Fibroblast of the conjunctiva (primary cell): ENCODE measurements around the gene OXT.
"Not testable (repeated sequence)": the region's sequence is repeated elsewhere in the genome, so short reads cannot be mapped to it uniquely, and the experiment has no call there.

ENCODE experiments used
- DNase-seq: peaks from one replicate; pipeline ENCODE4 v3.0.0-alpha.2; 2010; ENCODE audit warnings: low read depth

Gene OXT

DNA sequence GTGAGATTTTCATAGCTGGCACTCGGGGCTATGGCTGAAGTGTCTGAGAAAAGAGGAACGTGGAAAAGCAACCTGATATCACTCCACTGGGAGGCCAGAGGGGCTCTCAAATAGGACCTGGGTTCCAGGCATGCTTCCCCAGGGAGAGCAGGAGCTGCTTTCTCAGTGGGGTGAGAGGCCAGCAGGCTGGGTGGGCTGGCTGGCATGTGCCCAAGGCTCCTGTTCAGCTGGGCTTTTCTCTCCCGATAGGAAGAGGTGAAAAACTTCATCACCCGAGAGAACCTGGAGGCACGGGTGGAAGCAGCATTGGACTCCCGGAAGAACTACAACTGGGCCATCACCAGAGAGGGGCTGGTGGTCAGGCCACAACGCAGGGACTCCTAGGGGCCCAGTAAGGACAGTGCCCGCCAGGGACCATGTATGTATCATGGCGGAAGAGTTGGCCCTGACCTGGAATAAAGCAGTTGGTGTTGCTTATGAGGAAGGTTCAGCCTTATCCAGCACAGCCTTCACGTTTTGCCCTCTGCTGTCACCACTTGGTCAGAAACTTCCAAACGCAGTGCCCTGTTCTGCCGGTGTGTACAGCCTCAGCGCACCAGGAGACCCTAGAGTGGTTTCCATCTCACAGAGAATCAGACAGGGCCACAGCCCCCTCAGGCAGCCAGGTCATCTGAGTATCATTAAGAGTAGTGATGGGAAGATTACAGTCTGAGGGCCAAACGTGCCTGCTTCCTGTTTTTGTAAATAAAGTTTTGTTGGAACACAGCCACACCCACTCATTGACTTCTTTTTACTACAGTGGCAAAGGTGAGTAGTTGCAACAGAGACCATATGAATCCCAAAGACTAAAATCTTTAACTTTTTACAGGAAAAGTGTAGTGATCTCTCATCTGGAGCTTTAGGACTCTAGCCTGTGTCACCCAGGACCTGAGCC, 23.7 kb upstream of the OXT start:
- no peak for DNase-seq

DNA sequence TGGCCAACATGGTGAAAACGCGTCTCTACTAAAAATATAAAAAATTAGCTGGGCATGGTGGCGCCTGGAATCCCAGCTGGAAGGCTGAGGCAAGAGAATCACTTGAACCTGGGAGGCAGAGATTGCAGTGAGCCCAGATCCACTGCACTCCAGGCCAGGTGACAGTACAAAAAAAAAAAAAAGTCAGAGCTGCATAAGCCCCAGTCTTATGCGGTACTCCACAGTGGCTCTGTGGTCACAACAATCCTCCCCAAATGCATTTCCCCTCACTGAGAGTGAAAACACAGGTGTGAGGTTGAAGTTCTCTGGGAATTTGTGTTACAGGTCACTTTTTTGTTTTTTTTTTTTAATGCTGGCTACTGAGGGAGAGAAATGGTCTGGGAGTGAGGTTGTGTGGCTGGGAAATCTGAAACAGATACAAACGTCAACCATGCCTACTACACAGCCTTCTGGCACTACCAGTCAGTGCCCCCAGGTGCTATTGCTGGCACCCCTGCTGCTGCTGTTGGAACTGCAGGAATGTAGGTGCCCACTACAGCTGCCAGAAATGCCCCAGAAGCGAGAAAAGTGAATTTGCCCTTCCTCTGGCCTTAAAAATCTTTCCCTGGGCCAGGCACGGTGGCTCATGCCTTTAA, 19.9 kb upstream of the OXT start:
- no peak for DNase-seq

DNA sequence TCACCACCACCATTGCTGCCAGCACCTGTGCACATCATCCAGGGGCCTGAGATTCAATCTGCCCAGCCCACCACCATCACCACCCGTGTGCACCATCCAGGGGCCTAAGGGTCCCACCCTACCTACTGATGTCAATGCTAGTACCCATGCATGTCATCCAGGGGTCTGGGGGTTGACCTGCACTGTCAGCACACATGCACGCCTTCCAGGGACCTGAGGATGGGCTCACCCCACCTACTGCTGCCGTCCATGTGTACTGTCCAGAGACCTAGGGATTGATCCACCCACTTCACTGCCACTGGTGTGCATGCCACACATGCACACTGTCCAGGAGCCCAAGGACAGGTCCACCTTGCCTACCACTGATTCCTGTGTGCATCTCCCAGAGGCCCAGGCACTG, 11.9 kb upstream of the OXT start:
- no peak for DNase-seq

DNA sequence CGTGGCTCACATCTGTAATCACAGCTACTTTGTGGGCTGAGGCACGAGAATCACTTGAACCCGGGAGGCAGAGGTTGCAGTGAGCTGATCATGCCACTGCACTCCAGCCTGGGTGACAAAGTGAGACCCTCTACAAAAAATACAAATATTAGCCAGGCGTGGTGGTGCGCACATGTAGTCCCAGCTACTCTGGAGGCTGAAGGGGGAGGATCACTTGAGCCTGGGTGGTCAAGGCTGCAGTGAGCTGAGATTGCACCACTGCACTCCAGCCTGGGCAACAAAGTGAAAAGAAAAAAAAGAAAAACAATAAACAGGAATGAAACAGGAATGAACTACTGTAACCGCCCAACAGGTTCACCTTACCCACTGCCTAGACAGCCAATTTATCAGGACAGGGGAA, 7.3 kb upstream of the OXT start:
- not testable (repeated sequence) for DNase-seq

DNA sequence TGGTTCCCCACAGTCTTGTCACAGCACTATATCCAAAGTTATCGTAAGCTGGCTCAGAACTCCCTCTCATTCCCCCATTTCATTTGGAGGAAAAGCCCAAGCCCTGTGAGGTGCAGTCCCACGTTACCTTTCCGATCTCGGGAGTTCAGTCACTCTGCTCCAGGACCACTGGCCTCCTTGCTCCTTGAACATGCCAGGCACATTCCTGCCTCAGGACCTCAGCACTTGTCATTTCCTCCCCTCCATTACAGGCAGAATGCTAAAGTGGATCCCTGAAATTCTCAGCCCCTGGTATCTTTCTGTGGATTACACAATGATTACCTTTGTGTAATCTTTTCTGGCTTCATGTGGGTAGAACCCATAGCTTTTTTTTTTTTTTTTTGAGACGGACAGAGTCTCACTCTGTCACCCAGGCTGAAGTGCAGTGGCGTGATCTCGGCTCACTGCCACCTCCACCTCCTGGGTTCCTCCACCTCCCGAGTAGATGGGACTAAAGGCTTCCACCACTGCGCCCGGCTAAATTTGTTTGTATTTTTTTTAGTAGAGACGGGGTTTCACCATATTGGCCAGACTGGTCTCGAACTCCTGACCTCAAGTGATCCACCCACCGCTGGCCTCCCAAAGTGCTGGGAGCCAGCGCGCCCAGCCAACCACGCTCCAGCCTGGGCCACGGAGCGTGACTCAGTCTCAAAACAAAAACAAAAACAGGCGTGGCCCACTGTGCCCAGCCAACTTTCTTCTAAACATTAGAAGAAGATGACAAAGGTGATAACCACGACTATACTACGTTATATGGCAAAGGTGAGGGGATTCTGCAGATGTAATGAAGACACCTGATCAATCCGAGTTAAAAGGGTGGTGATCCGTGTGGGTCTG, 4.0 kb upstream of the OXT start:
- no peak for DNase-seq

DNA sequence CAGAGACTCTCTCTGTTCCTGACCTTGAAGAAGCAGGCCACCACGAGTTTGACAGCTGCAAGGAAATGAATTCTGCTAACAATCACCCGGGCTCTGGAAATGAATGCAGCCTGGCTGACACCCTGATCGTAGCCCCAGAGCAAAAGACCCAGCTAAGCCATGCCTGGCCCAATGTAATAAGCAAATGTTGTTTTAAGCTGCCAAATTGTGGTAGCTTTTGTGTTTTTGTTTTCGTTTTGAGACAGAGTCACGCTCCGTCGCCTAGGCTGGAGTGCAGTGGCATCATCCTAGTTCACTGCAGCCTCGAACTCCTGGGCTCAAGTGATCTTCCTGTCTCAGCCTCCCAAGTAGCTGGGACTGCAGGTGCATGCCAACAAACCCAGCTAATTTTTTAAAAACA, 3.3 kb upstream of the OXT start:
- DNase-seq, result no peak

DNA sequence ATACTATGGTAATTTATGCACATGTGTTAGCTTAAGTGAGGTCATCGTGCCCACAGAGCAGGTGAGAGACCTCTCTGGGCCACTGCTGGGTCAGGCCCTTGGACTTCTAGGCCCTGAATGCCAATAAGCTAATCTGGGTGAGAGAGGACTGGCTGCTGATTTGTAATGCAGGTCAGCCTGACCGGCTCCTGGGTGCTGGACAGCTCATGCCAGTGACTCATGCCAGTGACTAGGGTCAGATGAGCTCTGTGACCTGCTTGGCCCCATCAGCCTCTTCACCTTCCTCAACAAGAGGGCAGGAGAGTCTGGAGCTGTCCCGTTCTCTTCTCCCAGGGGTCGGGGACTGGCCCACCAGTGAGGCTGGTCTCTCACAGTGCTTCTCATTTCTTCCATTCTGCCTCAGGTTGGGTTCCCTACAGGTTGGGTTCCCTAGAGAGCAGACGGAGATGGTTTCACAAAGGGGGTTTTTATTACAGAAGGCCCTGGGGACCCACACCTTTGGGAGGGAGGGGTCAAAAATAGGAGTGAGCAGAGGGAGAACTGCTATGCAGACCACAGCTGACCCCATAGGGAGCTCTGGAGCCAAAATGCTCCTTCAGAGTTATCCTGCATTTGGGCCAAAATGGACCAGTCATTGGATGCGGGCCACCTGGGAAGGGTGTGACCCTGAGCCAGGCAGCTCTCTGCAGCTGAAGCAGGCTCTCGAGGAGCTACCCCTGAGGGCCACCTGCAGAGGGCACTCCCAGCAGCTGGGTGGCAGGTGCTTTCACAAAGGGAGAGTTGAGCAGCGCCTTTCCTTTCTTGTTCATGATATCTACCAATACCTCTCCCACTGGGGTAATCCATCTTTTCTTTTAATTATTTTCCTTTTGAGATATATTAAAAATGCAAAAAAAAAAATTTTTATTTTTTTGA, 2.2 kb upstream of the OXT start:
- DNase-seq, result no peak

DNA sequence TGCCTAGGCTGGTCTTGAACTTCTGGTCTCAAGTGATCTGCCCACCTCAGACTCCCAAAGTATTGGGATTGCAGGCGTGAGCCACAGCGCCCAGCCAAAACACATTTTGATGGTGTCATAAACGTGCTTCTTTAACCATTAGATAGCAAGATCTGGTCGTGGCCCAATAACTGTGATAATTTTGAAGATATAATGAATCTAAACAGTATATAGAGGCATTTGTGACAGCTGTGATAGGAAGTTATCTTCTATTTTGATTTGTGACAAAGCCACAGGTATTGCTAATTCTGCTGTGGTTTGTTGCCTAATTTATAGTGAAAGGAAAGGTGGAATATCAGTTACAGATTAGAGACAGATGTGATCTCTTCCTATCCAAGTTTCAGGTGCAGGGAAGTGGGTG, 695 bp upstream of the OXT start:
- no peak for DNase-seq

DNA sequence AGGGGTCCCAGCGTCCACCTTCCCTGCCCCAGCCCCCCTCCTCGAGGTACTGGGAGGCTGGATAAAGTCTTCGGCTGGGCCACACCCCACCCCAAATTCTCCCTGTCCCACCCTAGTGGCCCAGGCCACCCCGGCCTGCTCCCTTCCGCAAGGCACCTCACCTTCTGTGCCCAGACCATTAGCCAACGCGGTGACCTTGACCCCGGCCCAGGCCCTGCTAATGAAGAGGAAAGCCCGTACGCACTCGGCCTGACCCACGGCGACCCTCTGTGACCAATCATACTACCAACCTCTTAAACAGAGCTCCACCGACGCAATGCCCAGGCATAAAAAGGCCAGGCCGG, 182 bp upstream of the OXT start:
- no peak for DNase-seq

DNA sequence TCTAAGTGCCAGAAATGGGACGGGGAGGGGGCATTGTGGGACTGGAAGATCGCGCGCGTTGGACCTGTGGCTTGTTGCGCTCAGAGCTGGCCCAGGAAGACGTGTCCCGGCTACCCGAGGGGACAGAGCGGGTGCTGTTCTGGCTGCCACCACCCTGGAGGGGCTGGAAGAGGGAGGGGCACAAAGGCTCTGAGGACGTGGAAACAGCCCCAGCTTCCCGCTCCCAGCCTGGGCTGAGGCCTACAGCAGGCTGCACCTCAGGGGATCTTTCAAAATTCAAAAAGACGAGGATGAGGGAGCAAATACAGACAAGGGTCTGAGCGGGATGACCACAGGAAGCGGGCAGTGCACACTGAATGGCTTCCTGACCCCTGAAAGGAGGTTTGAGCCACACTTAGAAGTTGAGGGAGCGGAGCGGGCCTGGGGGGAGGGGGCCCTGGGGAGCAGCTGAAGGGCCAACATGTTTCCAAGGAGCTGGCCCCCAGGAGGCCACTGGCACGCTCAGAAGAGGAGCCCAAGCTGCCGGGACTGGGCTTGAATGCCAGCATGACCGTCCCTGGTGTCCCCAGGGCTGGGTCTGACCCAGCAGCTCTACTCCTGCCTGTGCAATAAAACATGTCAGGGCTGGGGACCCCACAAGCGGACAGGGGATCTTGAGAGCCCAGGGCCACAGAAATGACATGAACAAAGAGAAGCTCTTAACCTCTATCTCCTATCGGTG, 1.3 kb downstream of the OXT start:
- DNase-seq, result no peak

DNA sequence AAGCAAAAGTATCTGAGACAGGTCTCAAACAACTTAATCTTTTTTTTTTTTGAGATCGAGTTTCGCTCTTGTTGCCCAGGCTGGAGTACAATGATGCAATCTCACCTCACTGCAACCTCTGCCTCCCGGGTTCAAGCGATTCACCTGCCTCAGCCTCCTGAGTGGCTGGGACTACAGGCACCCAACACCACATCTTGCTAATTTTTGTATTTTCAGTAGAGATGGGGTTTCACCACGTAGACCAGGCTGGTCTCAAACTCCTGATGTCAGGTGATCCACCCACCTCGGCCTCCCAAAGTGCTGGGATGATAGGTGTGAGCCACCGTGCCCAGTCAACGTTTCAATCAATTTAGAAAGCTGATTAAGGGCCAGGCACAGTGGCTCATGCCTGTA, 1.8 kb downstream of the OXT start:
- DNase-seq, result not testable (repeated sequence)

DNA sequence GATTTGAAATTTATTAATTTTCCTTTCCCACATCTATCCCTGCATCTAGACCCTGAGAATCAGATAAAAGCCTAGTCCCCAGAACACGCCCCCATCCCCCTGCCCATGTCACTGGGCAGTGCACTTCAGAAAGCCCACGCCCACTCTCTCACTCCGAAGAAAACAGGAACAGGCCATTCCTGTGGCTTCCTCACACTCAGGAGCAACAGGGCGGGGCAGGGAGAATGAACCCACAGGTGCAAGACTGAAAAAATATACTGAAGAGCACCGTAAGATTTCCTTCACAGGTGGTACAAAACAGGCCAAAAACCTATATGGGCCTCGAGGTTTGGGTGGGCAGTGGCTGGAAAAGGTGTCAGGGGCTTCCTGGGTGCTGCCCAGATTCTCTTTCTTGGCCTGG, 3.4 kb downstream of the OXT start:
- no peak for DNase-seq

DNA sequence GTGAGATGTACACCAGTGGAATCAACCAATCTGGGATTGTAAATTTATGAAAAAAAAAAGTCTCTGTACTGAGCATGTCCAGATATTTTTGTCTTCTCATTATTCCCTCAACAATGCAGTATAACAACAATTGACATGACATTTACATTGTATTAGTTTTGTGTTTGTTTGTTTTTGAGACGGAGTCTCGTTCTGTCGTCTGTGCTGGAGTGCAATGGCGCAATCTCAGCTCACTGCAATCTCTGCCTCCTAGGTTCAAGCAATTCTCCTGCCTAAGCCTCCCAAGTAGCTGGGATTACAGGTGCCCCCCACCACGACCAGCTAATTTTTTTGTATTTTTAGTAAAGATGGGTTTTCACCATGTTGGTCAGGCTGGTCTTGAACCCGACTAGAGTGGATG, 3.9 kb downstream of the OXT start:
- not testable (repeated sequence) for DNase-seq

DNA sequence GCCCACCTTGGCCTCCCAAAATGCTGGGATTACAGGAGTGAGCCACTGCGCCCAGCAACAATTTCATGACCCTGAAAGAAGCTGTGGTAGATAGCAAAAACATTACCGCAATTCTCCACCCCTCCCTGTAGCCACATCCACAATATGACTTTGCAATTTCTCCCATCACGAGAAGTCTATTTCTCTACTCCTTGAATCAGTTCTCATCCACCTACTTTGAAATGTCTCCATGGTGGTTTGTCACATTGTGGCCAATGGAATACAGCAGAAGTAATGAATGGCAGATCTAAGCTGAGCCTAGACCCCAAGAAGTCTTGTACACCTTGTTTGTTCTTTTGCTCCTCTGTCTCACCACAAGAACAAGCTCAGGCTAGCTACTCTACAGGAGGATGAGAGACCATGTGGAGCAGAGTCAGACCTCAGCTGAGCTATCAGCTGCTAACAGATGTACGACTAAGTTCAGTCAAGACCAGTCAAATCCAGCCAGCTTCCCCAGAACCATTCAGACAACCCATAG, 6.3 kb downstream of the OXT start:
- no peak for DNase-seq

DNA sequence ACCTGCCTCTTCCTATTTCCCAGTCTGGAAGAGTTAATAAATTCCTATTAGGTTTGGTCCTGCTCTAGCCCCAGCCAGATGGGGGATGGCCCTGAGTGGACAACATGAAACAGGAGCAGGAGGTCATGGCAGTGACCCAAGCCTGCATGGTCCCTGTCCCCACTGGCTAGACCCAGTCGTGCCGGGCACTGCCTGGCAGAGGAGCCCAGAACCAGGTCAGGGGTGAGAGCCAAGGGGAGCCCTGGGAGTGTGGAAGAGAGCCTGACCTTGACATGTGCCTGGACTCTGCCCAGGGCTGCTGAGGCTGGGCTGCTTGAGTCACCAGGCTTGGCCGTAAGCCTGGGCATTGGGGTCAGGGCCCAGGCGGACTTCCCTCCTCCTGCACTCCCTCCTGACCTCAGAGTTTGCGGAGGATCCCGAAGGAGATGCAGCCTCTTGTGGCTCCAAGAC, 9.5 kb downstream of the OXT start:
- peak; percentile 14 for DNase-seq

DNA sequence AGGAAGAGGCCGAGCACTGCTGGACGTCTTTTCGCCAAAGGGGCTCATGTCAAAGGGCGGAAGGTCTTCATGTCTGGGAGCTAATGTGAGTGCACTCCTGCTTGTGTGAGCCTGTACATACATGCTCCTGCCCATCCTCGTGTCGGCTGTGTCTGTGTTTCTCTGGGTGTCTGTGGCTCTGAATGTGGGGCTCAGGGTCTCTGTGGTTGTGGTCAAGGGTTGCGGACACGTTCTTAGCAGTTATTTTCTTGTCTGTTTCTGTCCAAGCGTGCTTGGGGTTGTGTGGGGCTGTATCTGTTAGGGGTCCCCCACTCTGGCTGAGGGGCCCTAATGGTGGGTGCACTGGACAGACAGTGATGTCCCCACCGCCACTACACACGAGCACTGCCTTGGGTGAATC, 10.2 kb downstream of the OXT start:
- no peak for DNase-seq

DNA sequence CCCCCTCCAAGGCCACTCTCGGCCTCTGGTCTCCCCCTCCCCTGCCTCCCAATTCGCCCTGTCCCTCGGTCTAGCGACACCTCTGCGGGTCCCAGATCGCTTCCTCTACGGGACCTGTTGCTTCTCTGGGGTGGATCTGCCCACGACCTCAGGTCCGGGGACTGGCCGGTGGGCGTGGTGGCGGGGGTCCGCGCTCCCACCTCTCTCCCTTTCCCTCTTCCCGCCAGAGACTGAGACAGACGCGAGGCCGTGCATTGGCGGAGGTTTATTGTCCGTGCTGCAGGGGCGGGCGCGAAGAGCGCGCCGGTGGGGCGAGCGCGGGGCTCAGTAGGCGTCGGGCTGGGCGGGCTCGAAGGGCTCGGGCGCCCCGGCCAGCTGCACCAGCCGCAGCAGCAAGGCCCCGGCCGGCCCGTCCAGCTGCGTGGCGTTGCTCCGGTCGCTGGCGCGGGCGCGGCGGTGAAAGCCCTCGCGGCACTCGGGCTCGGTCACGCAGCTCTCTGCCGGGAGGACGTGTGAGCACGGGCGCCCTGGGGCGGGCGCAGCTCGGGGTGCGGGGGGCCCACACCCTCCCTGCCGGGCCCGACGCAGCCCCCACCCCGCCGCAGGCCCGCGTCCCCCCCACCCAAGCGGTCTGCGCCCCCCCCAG, 11.0 kb downstream of the OXT start:
- no peak for DNase-seq

DNA sequence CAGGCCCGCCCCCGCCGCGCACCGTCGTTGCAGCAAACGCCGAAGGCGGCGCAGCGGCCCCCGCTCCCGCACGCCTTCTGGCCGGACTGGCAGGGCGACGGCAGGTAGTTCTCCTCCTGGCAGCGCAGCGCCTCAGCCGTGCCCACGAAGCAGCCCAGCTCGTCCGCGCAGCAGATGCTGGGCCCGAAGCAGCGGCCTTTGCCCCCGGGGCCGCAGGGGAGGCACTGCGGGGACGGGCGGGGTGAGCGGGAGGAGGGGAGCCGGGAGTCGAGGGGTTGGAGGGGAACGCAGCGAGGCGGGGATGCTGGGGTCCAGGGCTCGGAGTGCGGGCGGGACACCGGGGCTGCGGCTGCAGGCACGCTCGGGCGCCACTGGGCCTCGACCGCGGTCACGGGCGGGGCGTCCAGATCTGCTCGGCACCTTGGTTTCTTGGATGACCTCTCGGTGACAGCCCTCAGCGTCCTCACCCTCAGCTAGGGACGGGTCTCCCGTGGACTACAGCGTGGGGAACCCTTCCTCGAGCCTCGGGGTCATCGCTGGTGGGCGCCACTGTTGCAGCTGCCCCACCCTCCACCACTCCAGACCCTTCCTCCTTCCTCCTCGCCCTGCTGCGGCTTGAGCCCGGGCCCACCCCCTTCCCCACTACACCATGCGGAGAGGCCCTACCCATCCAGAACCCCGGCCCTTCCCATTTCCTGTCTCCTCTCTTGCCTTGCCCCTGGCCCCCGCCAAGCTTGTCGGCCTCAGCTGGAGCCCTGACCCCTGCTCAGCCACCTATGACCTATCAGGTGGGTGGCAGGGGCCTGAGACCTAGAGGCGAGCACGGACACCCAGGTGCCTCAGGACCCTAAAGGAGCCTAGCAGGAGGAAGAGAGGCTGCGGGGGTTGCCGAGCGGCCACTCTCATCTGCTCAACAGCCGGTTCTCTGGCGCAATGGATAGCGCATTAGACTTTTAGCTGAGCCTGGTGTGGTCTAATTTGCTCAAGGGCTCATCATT, 11.8 kb downstream of the OXT start:
- DNase-seq, result no peak
